ENCODE results near the gene SENP7.
A peak's percentile ranks its signal among the peaks of the same experiment; 100 is the strongest.
"Not testable (repeated sequence)": the region's sequence is repeated elsewhere in the genome, so short reads cannot be mapped to it uniquely, and the experiment has no call there.

SENP7 gene

GRCh38 chr3:101438641-101439040 is 74.4 kb downstream of the SENP7 start:
- DNase-seq (ENCODE audit: low spot score) = not testable (repeated sequence)

GRCh38 chr3:101433652-101434051 is 79.4 kb downstream of the SENP7 start:
- no peak for DNase-seq (ENCODE audit: low spot score)

GRCh38 chr3:101423984-101424888 is 88.8 kb downstream of the SENP7 start:
- DNase-seq (ENCODE audit: low spot score) = no peak

- DNase-seq (ENCODE audit: low spot score) = no peak
Measured at GRCh38 chr3:101418851-101419250, 94.2 kb downstream of the SENP7 start.

GRCh38 chr3:101414121-101414520 is 98.9 kb downstream of the SENP7 start:
- no peak for DNase-seq (ENCODE audit: low spot score)

GRCh38 chr3:101413656-101414055 is 99.4 kb downstream of the SENP7 start:
- no peak for DNase-seq (ENCODE audit: low spot score)

- no peak for DNase-seq (ENCODE audit: low spot score)
Measured at GRCh38 chr3:101391413-101391950, 121.5 kb downstream of the SENP7 start.

GRCh38 chr3:101388706-101389105 is 124.3 kb downstream of the SENP7 start:
- DNase-seq (ENCODE audit: low spot score) = no peak

- no peak for DNase-seq (ENCODE audit: low spot score)
Measured at GRCh38 chr3:101387351-101387750, 125.7 kb downstream of the SENP7 start.

- DNase-seq (ENCODE audit: low spot score) = no peak
Measured at GRCh38 chr3:101384426-101384825, 128.6 kb downstream of the SENP7 start.

- DNase-seq (ENCODE audit: low spot score) = no peak
Measured at GRCh38 chr3:101383656-101384055, 129.4 kb downstream of the SENP7 start.

- DNase-seq (ENCODE audit: low spot score) = no peak
Measured at GRCh38 chr3:101383156-101383575, 129.8 kb downstream of the SENP7 start.

- peak; percentile 43 for DNase-seq (ENCODE audit: low spot score)
Measured at GRCh38 chr3:101381809-101382208, 131.2 kb downstream of the SENP7 start.

GRCh38 chr3:101379658-101380376 is 133.2 kb downstream of the SENP7 start:
- DNase-seq (ENCODE audit: low spot score) = peak; percentile 24

GRCh38 chr3:101377796-101378195 is 135.2 kb downstream of the SENP7 start:
- DNase-seq (ENCODE audit: low spot score) = no peak

- no peak for DNase-seq (ENCODE audit: low spot score)
Measured at GRCh38 chr3:101377209-101377608, 135.8 kb downstream of the SENP7 start.

GRCh38 chr3:101375586-101375985 is 137.4 kb downstream of the SENP7 start:
- DNase-seq (ENCODE audit: low spot score) = no peak

GRCh38 chr3:101362406-101362805 is 150.6 kb downstream of the SENP7 start:
- DNase-seq (ENCODE audit: low spot score) = no peak

GRCh38 chr3:101351829-101352228 is 161.2 kb downstream of the SENP7 start:
- no peak for DNase-seq (ENCODE audit: low spot score)

GRCh38 chr3:101340591-101340990 is 172.4 kb downstream of the SENP7 start:
- DNase-seq (ENCODE audit: low spot score) = no peak

GRCh38 chr3:101333883-101334282 is 179.1 kb downstream of the SENP7 start:
- no peak for DNase-seq (ENCODE audit: low spot score)

GRCh38 chr3:101329016-101329673 is 183.9 kb downstream of the SENP7 start:
- no peak for DNase-seq (ENCODE audit: low spot score)
